Forelimb muscle (tissue), 1 donor: ENCODE results near the gene FBXL3. TPM values are rescaled to one million over a fixed set of nuclear protein-coding genes. Genes with fewer than 3 reads are reported as not detected.
"Not testable (repeated sequence)": the region's sequence is repeated elsewhere in the genome, so short reads cannot be mapped to it uniquely, and the experiment has no call there.

ENCODE experiments used
- DNase-seq: peaks from one replicate; pipeline ENCODE4 v3.0.0-alpha.2; 2013; ENCODE audit warnings: low read depth
- polyA plus RNA-seq: library from polyadenylated mRNA; unstranded; fragments of 120-200 nt; gene quantifications from one replicate; pipeline ENCODE4 v1.2.1, GENCODE V29; 2013; ENCODE audit not compliant: insufficient read length

FBXL3 gene
- polyA plus RNA-seq, 1 donor, result 36.6 TPM

DNA sequence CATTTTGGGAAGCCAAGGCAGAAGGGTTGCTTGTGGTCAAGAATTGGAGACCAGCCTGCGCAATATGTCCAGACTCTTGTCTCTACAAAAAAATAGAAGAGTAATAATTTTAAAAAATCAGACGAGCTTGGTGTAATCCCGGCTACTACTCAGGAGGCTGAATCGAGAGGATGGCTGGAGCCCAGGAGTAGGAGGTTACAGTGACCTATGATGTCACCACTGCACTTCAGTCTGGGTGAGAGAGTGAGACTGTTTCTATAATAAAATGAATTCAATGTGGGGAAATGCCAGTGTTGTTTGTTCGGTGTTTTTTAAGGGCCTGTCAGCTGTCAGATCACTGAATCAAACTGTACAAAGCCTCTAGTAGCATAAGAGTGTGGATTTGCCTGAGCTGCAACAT lies 1.2 kb upstream of the FBXL3 start:
- DNase-seq, result no peak

GRCh38 chr13:77026255-77026860 lies 601 bp downstream of the FBXL3 start:
- DNase-seq, result no peak

GRCh38 chr13:77022341-77022740 lies 4.6 kb downstream of the FBXL3 start:
- DNase-seq, result no peak

- no peak for DNase-seq
These were observed 7.2 kb downstream of the FBXL3 start for GRCh38 chr13:77019756-77020155.

- no peak for DNase-seq
These were observed 9.9 kb downstream of the FBXL3 start for GRCh38 chr13:77016888-77017623.

- no peak for DNase-seq
These were observed 10.6 kb downstream of the FBXL3 start for GRCh38 chr13:77016251-77016812.

- DNase-seq, result no peak
These were observed 11.9 kb downstream of the FBXL3 start for GRCh38 chr13:77014906-77015685.

GRCh38 chr13:77013853-77014542 lies 13.0 kb downstream of the FBXL3 start:
- DNase-seq, result no peak

DNA sequence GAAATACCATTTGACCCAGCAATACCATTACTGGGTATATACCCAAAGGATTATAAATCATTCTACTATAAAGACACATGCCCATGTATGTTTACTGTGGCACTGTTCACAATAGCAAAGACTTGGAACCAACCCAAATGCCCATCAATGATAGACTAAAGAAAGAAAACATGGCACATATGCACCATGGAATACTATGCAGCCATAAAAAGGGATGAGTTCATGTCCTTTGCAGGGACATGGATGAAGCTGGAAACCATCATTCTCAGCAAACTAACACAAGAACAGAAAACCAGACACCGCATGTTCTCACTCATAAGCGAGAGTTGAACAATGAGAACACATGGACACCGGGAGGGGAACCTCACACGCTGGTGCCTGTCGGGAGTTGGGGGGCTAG lies 17.2 kb downstream of the FBXL3 start:
- DNase-seq, result not testable (repeated sequence)

DNA sequence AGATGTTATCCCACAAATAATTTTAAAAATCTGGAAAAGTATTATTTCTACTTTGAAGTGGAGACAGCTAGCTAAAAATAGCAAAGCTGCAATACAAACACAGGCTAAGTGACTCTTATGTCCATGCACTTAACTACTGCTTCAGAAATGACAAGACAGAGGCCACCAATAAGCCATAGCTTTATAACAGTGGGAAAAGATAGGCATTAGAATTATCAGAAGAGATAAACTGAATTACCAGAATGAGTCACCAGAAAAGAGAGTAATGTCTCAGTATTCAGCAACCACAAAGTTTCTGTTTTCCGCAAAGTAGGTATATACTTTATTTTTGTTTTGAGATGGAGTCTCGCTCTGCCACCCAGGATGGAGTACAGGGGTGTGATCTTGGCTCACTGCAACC lies 17.9 kb downstream of the FBXL3 start:
- no peak for DNase-seq

- DNase-seq, result not testable (repeated sequence)
These were observed 18.6 kb downstream of the FBXL3 start for GRCh38 chr13:77008337-77008736.

GRCh38 chr13:77002590-77003190 lies 24.3 kb downstream of the FBXL3 start:
- DNase-seq, result no peak

DNA sequence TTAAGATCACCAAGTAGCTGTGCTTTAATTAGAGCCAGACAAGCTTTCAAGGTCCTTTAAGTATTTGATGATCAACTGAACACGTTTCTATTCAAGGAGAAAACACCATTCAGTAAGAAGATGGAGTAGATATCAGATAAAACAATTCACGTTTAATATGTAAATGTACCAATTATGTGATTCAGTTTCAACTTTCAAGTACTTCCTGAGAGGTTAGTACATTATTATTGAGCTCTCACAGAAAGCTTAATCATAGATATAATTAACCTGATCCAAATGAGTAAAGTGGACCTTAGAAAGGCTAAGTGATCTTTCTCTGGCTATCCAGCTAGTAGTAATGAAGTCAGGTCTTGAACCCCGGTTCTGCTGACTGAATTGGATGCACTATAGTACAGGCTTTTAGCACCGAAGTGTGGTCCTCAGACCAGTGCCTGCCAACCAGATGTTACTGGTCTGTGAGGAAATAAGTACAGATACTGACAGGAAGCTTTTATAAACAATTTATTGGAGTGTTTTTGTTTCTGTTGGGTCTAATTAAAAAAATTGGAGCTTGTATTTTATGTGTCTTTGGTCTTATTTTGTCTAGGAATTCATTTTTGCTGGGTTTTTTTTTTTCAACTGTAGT lies 24.9 kb downstream of the FBXL3 start:
- no peak for DNase-seq

DNA sequence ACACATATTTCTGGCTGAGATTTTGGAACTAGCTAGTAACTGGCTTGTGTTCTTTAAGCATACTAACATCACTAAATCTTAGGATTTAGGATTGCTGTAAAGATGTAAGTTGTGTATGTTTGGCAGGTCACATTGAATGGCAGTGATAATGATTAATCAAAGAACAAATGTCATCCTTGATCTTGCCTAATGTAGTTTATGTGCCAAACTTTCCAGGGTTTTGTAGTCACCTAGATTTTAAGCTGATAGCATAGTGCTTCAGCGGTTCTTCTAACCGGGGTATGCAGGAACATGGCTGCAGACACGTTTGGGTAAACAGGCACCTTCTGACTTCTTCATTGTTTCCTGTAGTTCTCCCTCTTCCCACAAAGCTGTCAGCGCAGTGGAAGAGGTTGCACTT lies 25.4 kb downstream of the FBXL3 start:
- no peak for DNase-seq

DNA sequence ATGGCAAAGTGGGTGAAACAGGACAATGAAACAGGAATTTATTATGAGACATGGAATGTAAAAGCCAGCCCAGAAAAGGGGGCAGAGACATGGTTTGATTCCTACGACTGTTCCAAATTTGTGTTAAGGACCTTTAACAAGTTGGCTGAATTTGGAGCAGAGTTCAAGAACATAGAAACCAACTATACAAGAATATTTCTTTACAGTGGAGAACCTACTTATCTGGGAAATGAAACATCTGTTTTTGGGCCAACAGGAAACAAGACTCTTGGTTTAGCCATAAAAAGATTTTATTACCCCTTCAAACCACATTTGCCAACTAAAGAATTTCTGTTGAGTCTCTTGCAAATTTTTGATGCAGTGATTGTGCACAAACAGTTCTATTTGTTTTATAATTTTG lies 26.5 kb downstream of the FBXL3 start:
- DNase-seq, result no peak

DNA sequence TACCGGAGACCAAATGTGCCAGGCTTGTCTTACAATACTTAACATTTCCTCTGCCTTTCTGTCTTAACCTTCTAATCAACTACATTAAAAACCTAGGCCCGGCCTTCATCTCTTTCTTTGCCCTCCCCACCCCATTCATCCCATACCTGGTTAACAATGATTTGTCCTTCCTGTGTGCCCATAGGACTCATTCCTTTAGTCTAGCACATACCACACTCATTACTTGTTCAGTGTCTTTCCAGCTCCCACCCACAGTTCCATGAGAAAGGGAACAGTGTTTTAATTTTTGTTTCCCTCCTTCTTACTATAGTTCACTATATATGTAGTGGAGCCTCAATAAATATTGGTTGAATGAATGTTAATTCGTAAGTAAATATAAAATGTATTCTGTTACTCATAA lies 32.7 kb downstream of the FBXL3 start:
- no peak for DNase-seq

DNA sequence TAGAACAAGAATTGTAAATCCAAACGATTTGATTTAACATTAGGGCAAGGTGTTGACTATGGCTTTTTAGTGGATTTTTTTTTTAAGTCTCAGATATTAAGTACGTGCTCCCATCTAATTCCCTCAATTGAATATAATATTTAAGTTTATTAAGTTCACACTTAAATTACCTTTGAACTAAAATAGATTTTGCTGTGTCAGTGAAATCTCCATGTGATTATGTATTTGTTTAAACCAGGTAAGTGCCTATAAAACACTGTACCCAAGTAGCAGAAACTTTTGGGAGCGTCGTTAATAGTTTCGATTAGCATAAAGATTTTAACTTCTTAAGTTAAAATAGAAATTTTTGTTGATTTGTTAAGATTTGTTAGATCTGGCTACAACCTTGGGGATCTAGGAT lies 33.5 kb downstream of the FBXL3 start:
- no peak for DNase-seq

GRCh38 chr13:76993021-76993420 lies 33.9 kb downstream of the FBXL3 start:
- no peak for DNase-seq

DNA sequence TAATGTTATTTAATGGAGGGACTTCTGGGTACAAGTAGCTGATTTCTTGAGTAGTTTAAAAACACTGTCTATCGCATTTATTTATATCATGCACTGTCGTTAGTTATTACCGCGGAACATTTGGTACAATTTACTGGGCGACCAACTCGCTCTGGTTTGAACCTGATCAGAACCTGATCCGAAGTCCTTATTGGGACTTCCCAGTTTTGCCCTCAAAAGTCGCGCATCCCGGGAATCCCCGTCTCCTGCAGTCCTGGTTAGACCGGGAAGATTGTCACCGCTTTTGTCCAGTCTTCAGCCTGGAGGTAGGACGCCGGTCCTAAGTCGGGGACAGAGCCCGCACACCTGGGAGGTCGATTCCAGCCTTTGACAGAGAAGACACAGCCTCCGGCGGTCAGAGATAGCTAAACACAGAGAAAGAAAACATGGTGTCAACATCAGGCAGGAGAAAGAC lies 34.4 kb downstream of the FBXL3 start:
- no peak for DNase-seq

DNA sequence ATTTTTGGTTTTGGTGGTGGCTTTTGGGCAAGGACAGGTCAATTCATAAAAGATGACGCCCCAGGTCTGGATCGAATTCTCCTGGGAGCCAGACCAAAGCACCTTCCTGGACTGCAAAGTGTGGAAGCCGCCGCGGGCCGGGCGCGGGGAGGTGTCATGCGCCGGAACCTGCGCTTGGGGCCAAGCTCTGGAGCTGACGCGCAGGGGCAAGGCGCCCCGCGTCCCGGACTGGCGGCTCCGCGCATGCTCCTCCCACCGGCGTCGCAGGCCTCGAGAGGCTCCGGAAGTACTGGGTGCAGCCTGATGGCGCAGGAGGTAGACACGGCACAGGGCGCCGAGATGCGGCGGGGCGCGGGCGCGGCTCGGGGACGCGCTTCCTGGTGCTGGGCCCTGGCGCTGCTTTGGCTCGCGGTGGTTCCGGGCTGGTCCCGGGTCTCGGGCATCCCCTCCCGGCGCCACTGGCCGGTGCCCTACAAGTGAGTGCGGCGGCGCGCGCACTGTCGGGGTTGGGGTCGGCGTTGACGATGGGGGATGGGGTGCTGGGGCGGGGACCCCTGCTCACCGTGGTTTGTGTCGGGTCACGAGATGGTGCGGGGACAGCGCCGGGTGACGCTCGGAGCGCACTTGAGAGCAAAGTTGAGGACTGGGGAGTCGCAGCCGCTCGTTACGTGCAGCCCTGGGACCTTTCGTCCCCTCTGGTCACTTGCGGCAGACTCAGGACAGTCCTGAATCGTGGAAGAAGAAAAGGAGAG lies 35.0 kb downstream of the FBXL3 start, which contains the start of gene CLN5:
Gene CLN5 (plus strand): TSS at position 286 of the 752 bp plus-strand sequence. CDS start 18 bp downstream, at position 304.
- DNase-seq, result peak; percentile 63
